Caco-2 (cell line): ENCODE measurements around the gene OGDH. TPM values are rescaled to one million over a fixed set of nuclear protein-coding genes. Genes with fewer than 3 reads are reported as not detected.
"Not testable (repeated sequence)": the region's sequence is repeated elsewhere in the genome, so short reads cannot be mapped to it uniquely, and the experiment has no call there.

Source experiments
- BruUV-seq: library from RNA; stranded (reverse); fragments of 400-500 nt; replicated peaks from 2 replicates; lab custom pipeline; 2021; lab: Mats Ljungman, UMichigan
- CTCF ChIA-PET: fragments of 300-600 bp; sonication (Branson Sonifier 250); formaldehyde crosslinking; loops from one replicate; lab custom pipeline; 2022; ENCODE audit warnings: antibody characterized with exemption; lab: Charles Lee
- POLR2A ChIA-PET: fragments of 300-600 bp; sonication (Branson Sonifier 250); formaldehyde crosslinking; loops from one replicate; lab custom pipeline; 2022; ENCODE audit warnings: antibody characterized with exemption; lab: Charles Lee
- DNase-seq, 2 experiments: peaks; one replicate each; pipeline versions ENCODE4 v3.0.0 to v3.0.0-alpha.2; 2020 to 2022
- H3K27me3 ChIP-seq: replicated peaks from 2 replicates; pipeline ENCODE4 v1.6.0; 2011; ENCODE audit warnings: low read length; ENCODE audit not compliant: control insufficient read depth, insufficient read depth
- H3K36me3 ChIP-seq: 2 replicates; pipeline ENCODE4 v1.5.1; 2011; ENCODE audit warnings: low read length; ENCODE audit not compliant: control insufficient read depth, insufficient read depth
- H3K4me1 ChIP-seq: fragments of 250-450 bp; sonication (Bioruptor Pico); 2 replicates; pipeline ENCODE4 v1.5.1; 2020; ENCODE audit warnings: mild to moderate bottlenecking
- H3K4me3 ChIP-seq: 2 replicates; pipeline ENCODE4 v1.5.1; 2011; ENCODE audit warnings: low read depth, mild to moderate bottlenecking, control low read depth, low read length
- H3K9me3 ChIP-seq: fragments of 250-450 bp; sonication (Bioruptor Pico); 2 replicates; pipeline ENCODE4 v1.5.1; 2020; ENCODE audit warnings: mild to moderate bottlenecking, moderate library complexity
- H3K27ac Mint-ChIP-seq: one replicate; pipeline ENCODE4 v1.8.0; 2022; ENCODE audit warnings: mixed read lengths; ENCODE audit not compliant: unreplicated experiment
- H3K27me3 Mint-ChIP-seq: one replicate; pipeline ENCODE4 v1.8.0; 2022; ENCODE audit warnings: mixed read lengths; ENCODE audit not compliant: insufficient read depth, unreplicated experiment
- H3K36me3 Mint-ChIP-seq: one replicate; pipeline ENCODE4 v1.8.0; 2022; ENCODE audit warnings: mild to moderate bottlenecking, mixed read lengths; ENCODE audit not compliant: insufficient read depth, unreplicated experiment
- H3K4me1 Mint-ChIP-seq: one replicate; pipeline ENCODE4 v1.8.0; 2022; ENCODE audit warnings: low read depth, mixed read lengths; ENCODE audit not compliant: unreplicated experiment
- H3K4me3 Mint-ChIP-seq: one replicate; pipeline ENCODE4 v1.8.0; 2022; ENCODE audit warnings: mild to moderate bottlenecking, moderate library complexity, mixed read lengths; ENCODE audit not compliant: unreplicated experiment
- H3K9me3 Mint-ChIP-seq: one replicate; pipeline ENCODE4 v1.8.0; 2022; ENCODE audit warnings: mixed read lengths; ENCODE audit not compliant: unreplicated experiment
- intact Hi-C: fragments of 100-400 bp; cut with micrococcal nuclease; formaldehyde crosslinking; loops from one replicate; pipeline ENCODE4 v1.10.0; 2022; ENCODE audit not compliant: unreplicated experiment
- total RNA-seq: library from RNA; stranded (reverse); gene quantifications from 2 replicates; pipeline ENCODE4 v1.2.3, GENCODE V29; 2022
- TF ChIP-seq, protein P1 (sequence below), 2 experiments: fragments of 200-600 bp in 1 of 2; IDR thresholded peaks; 1 replicate in 1 of 2; 2 replicates in 1 of 2; pipeline versions ENCODE4 v1.5.1 to v1.8.0; 2011 to 2022; ENCODE audit warnings: antibody characterized with exemption in 1 of 2, control low read depth in 1 of 2, inconsistent platforms in 1 of 2, low read depth in 1 of 2, low read length in 1 of 2, mild to moderate bottlenecking in 1 of 2, moderate library complexity in 1 of 2; ENCODE audit not compliant: insufficient read depth in 1 of 2, severe bottlenecking in 1 of 2, unreplicated experiment in 1 of 2

Gene OGDH
- total RNA-seq, 1 experiment from 2014 or later = 62.1 TPM

DNA sequence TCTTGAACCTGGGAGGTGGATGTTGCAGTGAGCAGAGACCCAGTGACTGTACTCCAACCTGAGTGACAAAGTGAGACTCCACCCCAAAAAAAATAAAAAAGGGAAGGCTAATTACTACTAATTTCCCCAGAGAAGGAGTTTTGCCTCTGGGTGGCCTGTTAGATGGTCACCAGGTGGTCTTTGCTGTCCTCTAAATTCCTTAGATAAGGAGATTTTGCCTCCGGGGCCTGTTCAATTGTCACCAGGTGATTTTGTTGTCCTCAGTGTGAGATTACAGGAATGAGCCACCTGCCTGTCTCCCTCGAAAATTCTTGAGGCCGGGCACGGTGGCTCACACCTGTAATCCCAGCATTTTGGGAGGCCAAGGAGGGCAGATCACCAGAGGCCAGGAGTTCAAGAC is 117.8 kb downstream of the OGDH start:
- no peak for DNase-seq
- no peaks in the 10 kb centered on the region for H3K27me3 ChIP-seq
- ChIA-PET CTCF (no interaction called here), POLR2A (no interaction called here)
- Mint-ChIP-seq H3K4me3 (no peak overlapping the region), H3K9me3 (no peaks in the 10 kb centered on the region), H3K4me1 (no peaks in the 10 kb centered on the region), H3K27me3 (no peaks in the 10 kb centered on the region), H3K36me3 (peaks cover 5% of the 10 kb centered on the region), H3K27ac (no peak overlapping the region)
- no peak overlapping the region for H3K4me3 ChIP-seq
- TF ChIP-seq, protein P1, sequence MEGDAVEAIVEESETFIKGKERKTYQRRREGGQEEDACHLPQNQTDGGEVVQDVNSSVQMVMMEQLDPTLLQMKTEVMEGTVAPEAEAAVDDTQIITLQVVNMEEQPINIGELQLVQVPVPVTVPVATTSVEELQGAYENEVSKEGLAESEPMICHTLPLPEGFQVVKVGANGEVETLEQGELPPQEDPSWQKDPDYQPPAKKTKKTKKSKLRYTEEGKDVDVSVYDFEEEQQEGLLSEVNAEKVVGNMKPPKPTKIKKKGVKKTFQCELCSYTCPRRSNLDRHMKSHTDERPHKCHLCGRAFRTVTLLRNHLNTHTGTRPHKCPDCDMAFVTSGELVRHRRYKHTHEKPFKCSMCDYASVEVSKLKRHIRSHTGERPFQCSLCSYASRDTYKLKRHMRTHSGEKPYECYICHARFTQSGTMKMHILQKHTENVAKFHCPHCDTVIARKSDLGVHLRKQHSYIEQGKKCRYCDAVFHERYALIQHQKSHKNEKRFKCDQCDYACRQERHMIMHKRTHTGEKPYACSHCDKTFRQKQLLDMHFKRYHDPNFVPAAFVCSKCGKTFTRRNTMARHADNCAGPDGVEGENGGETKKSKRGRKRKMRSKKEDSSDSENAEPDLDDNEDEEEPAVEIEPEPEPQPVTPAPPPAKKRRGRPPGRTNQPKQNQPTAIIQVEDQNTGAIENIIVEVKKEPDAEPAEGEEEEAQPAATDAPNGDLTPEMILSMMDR (IDR thresholded peaks at IDR 0.05; ENCODE audit: insufficient read depth in 1 of 2, low read depth in 1 of 2, low read length in 1 of 2, severe bottlenecking in 1 of 2, unreplicated experiment in 1 of 2) = no peak
- no peaks in the 10 kb centered on the region for H3K9me3 ChIP-seq
- H3K4me1 ChIP-seq = peaks cover 8% of the 10 kb centered on the region; the same call in 1 of the 2 replicates
- BruUV-seq = no TSS peak
- intact Hi-C loops = no loop called here
- H3K36me3 ChIP-seq = no peaks in the 10 kb centered on the region

DNA sequence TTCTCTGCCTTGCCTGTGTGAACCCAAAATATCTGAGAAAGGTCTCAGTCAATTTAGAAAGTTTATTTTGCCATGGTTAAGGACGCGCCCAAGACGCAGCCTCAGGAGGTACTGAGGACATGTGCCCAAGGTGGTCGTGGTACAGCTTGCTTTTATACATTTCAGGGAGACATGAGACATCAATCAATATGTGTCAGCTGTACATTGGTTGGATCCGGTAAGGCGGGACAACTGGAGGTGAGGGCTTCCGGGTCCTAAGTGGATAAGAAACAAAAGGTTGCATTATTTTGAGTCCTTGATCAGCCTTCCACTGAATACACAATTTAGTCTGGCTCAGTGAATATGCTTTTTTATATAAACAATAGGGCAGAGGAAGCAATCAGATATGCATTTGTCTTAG is 119.8 kb downstream of the OGDH start:
- H3K27ac Mint-ChIP-seq, CTCF ChIA-PET, H3K36me3 Mint-ChIP-seq, H3K9me3 Mint-ChIP-seq, H3K27me3 Mint-ChIP-seq, H3K4me3 ChIP-seq, H3K27me3 ChIP-seq, H3K4me1 ChIP-seq, intact Hi-C loops, H3K9me3 ChIP-seq, H3K4me1 Mint-ChIP-seq, H3K36me3 ChIP-seq, H3K4me3 Mint-ChIP-seq, POLR2A ChIA-PET, BruUV-seq, DNase-seq: not testable (repeated sequence)

- H3K36me3 Mint-ChIP-seq = peaks cover 5% of the 10 kb centered on the region
- no peak overlapping the region for H3K27ac Mint-ChIP-seq
- POLR2A ChIA-PET = no interaction called here
Measured at GRCh38 chr7:44727158-44727936, 120.9 kb downstream of the OGDH start.

More at GRCh38 chr7:44727158-44727936, 120.9 kb downstream of the OGDH start:
- no TSS peak for BruUV-seq
- H3K9me3 ChIP-seq = no peaks in the 10 kb centered on the region
- DNase-seq = no peak
- no peak overlapping the region for H3K4me3 ChIP-seq
- H3K9me3 Mint-ChIP-seq = no peaks in the 10 kb centered on the region
- no peak overlapping the region for H3K4me3 Mint-ChIP-seq
- no peaks in the 10 kb centered on the region for H3K4me1 Mint-ChIP-seq
- H3K4me1 ChIP-seq = peaks cover 8% of the 10 kb centered on the region; the same call in 1 of the 2 replicates
- H3K27me3 ChIP-seq = no peaks in the 10 kb centered on the region
- TF ChIP-seq, protein P1 (IDR thresholded peaks at IDR 0.05; ENCODE audit: insufficient read depth in 1 of 2, low read depth in 1 of 2, low read length in 1 of 2, severe bottlenecking in 1 of 2, unreplicated experiment in 1 of 2) = no peak
- H3K27me3 Mint-ChIP-seq = no peaks in the 10 kb centered on the region
- no peaks in the 10 kb centered on the region for H3K36me3 ChIP-seq
- intact Hi-C loops = no loop called here
- CTCF ChIA-PET = no interaction called here
